Endothelial cell of umbilical vein (primary cell): Measurements from ENCODE around the gene FAM120B. TPM values are rescaled to one million over a fixed set of nuclear protein-coding genes. Genes with fewer than 3 reads are reported as not detected.

Source experiments
- BruUV-seq: library from RNA; stranded (reverse); fragments of 400-500 nt; replicated peaks from 2 replicates; lab custom pipeline; 2021; lab: Mats Ljungman, UMichigan
- CTCF ChIA-PET: fragments of 300-600, 350-600 bp; sonication (Branson Sonifier 250); formaldehyde crosslinking; loops from one replicate; lab custom pipeline; 2021; ENCODE audit warnings: antibody characterized with exemption, inconsistent platforms; lab: Charles Lee
- POLR2A ChIA-PET: fragments of 300-600, 350-600 bp; sonication (Branson Sonifier 250); formaldehyde crosslinking; loops from one replicate; lab custom pipeline; 2021; ENCODE audit warnings: antibody characterized with exemption, inconsistent platforms; lab: Charles Lee
- DNase-seq: peaks from one replicate; pipeline ENCODE4 v3.0.0-alpha.2; 2011; ENCODE audit warnings: low read depth, low spot score
- FAIRE-seq: peaks from 2 replicates; lab custom pipeline; 2011; peaks lifted over from hg19 to GRCh38; lab: Jason Lieb, UNC
- H2AFZ ChIP-seq: 2 replicates; pipeline ENCODE4 v1.6.0; 2012; ENCODE audit warnings: low read depth, low read length, control low read depth, inconsistent platforms
- H3K27ac ChIP-seq: 2 replicates; pipeline ENCODE4 v1.5.1; 2011; ENCODE audit warnings: low read depth, mild to moderate bottlenecking, control low read depth, low read length, moderate library complexity; ENCODE audit not compliant: insufficient read depth
- H3K27me3 ChIP-seq, 2 experiments: 2 replicates each; pipeline versions ENCODE4 v1.6.0 to v1.6.1; 2011; ENCODE audit warnings: low read length in 2 of 2, mixed read lengths in 1 of 2; ENCODE audit not compliant: control insufficient read depth in 2 of 2, insufficient read depth in 2 of 2
- H3K36me3 ChIP-seq, 2 experiments: 2 replicates in 1 of 2; 3 replicates in 1 of 2; pipeline ENCODE4 v1.5.1; 2011; ENCODE audit warnings: low read length in 2 of 2, mild to moderate bottlenecking in 1 of 2, moderate library complexity in 1 of 2; ENCODE audit not compliant: control insufficient read depth in 2 of 2, insufficient read depth in 2 of 2; ENCODE audit errors: extremely low read depth in 1 of 2
- H3K4me1 ChIP-seq: 3 replicates; pipeline ENCODE4 v1.5.1; 2011; ENCODE audit warnings: mild to moderate bottlenecking, low read length; ENCODE audit not compliant: control insufficient read depth, insufficient read depth; ENCODE audit errors: extremely low read depth
- H3K4me2 ChIP-seq: 2 replicates; pipeline ENCODE4 v1.6.1; 2011; ENCODE audit warnings: low read length, control low read depth, mixed read lengths; ENCODE audit not compliant: insufficient read depth
- H3K4me3 ChIP-seq, 3 experiments: fragments of 200-600 bp in 1 of 3; sonication (generic), shearing (Covaris generic) in 1 of 3; replicated peaks in 1 of 3; 2 replicates each; pipeline ENCODE4 v1.5.1; 2011 to 2016; ENCODE audit warnings: control low read depth in 3 of 3, low read length in 3 of 3, mild to moderate bottlenecking in 2 of 3, inconsistent platforms in 1 of 3, low read depth in 1 of 3, moderate library complexity in 1 of 3; ENCODE audit not compliant: insufficient read depth in 1 of 3
- H3K79me2 ChIP-seq: 2 replicates; pipeline ENCODE4 v1.6.0; 2012; ENCODE audit warnings: low read length, inconsistent platforms; ENCODE audit not compliant: control insufficient read depth, insufficient read depth
- H3K9ac ChIP-seq: replicated peaks from 2 replicates; pipeline ENCODE3; 2011; ENCODE audit warnings: low read length, control low read depth; ENCODE audit not compliant: insufficient read depth; ENCODE audit errors: extremely low read depth
- H3K9me1 ChIP-seq: replicated peaks from 3 replicates; pipeline ENCODE4 v1.6.0; 2011; ENCODE audit warnings: mild to moderate bottlenecking, low read length; ENCODE audit not compliant: control insufficient read depth, insufficient read depth; ENCODE audit errors: extremely low read depth
- H3K9me3 ChIP-seq: replicated peaks from 2 replicates; pipeline ENCODE4 v1.5.1; 2012; ENCODE audit warnings: low read length, inconsistent platforms; ENCODE audit not compliant: control insufficient read depth, insufficient read depth
- H4K20me1 ChIP-seq: replicated peaks from 2 replicates; pipeline ENCODE3; 2011; ENCODE audit warnings: mild to moderate bottlenecking, low read length; ENCODE audit not compliant: control insufficient read depth, insufficient read depth; ENCODE audit errors: extremely low read depth
- EZH2 ChIP-seq: IDR thresholded peaks from 2 replicates; pipeline ENCODE4 v1.6.1; 2012; ENCODE audit warnings: borderline replicate concordance, low read depth, mild to moderate bottlenecking, moderate library complexity, low read length, inconsistent platforms; ENCODE audit not compliant: severe bottlenecking
- FOS ChIP-seq: IDR thresholded peaks from 2 replicates; pipeline ENCODE4 v1.6.1; 2011; ENCODE audit warnings: mild to moderate bottlenecking, low read length, moderate library complexity, borderline replicate concordance; ENCODE audit not compliant: insufficient read depth
- JUN ChIP-seq: IDR thresholded peaks from 2 replicates; pipeline ENCODE4 v1.6.1; 2011; ENCODE audit warnings: borderline replicate concordance, low read depth; ENCODE audit not compliant: insufficient read length, insufficient read depth
- MAX ChIP-seq: IDR thresholded peaks from 2 replicates; pipeline ENCODE4 v1.6.1; 2011; ENCODE audit not compliant: insufficient read depth, insufficient read length
- MYC ChIP-seq: IDR thresholded peaks from one replicate; pipeline ENCODE4 v1.6.1; 2011; ENCODE audit warnings: mild to moderate bottlenecking, low read depth, low read length
- POLR2AphosphoS5 ChIP-seq: IDR thresholded peaks from 2 replicates; pipeline ENCODE4 v1.6.1; 2012; ENCODE audit warnings: low read depth, mild to moderate bottlenecking, control low read depth, low read length, moderate library complexity; ENCODE audit not compliant: insufficient read depth
- dilution Hi-C: fragments of 300-500 bp; cut with MboI; formaldehyde crosslinking; loops from one replicate; pipeline ENCODE4 v1.15.0; 2019; ENCODE audit warnings: low sequenced_read_pairs; ENCODE audit not compliant: extremely low pct_ligation_motif_present
- intact Hi-C: fragments of 100-400 bp; cut with micrococcal nuclease; formaldehyde crosslinking; loops from one replicate; pipeline ENCODE4 v1.10.0; 2022
- polyA plus RNA-seq, 4 experiments: library from polyadenylated mRNA; depleted of rRNA in 3 of 4; stranded (reverse) in 3 of 4; unstranded in 1 of 4; fragments of >200 nt; gene quantifications; 2 replicates each; pipeline versions ENCODE4 v1.2.1 to v1.2.3, GENCODE V29; 2011 to 2012; ENCODE audit warnings: missing spikeins in 1 of 4
- total RNA-seq: library from RNA; stranded (reverse); gene quantifications from 2 replicates; pipeline ENCODE4 v1.2.3, GENCODE V29; 2021

Gene FAM120B
- total and polyA plus RNA-seq, 2 donors (not counting 3 experiments of a cell fraction or from before 2014, with no cell fraction given): 10.8 to 28.2 TPM

- Histone ChIP-seq H3K79me2 (no peaks in the 10 kb centered on the region), H3K4me1 (no peaks in the 10 kb centered on the region), H3K9me3 (no peaks in the 10 kb centered on the region), H2AFZ (no peak overlapping the region), H3K27me3 (no peaks in the 10 kb centered on the region), H3K4me3 (no peak overlapping the region), H3K9ac (no peak overlapping the region), H3K27ac (no peak overlapping the region), H4K20me1 (no peaks in the 10 kb centered on the region), H3K9me1 (no peaks in the 10 kb centered on the region), H3K36me3 (no peaks in the 10 kb centered on the region), H3K4me2 (no peak overlapping the region)
- TF ChIP-seq POLR2AphosphoS5 (no peak), FOS (no peak), EZH2 (no peak), MAX (no peak), JUN (no peak), MYC (no peak)
- CTCF ChIA-PET: no interaction called here
- FAIRE-seq (no peak), DNase-seq (no peak)
- BruUV-seq: no TSS peak
- dilution Hi-C loops (no loop called here), intact Hi-C loops (no loop called here)
- POLR2A ChIA-PET: no interaction called here
Observed at GRCh38 chr6:170453586-170454511, 147.3 kb downstream of the FAM120B start.
